HepG2 (cell line): ENCODE results near the gene PDHX. TPM values are rescaled to one million over a fixed set of nuclear protein-coding genes. Genes with fewer than 3 reads are reported as not detected.

ENCODE experiments used
- ATAC-seq: fragments of 200-7000 bp; cut with Tn5 transposase; 3 replicates; pipeline ENCODE4 v1.9.1; 2020; ENCODE audit warnings: mild to moderate bottlenecking, moderate library complexity
- BruUV-seq: library from RNA; stranded (reverse); fragments of 400-500 nt; replicated peaks from 2 replicates; lab custom pipeline; 2021; lab: Mats Ljungman, UMichigan
- CTCF ChIA-PET: fragments of 300-600 bp; formaldehyde crosslinking; extraction: SDS; loops from one replicate; lab custom pipeline; 2021; ENCODE audit warnings: low total read pairs, inconsistent platforms, low intra/inter-chr PET ratio; lab: Yijun Ruan, JAX
- POLR2A ChIA-PET: fragments of 350-600 bp; sonication (Branson Sonifier 250); formaldehyde crosslinking; loops from one replicate; lab custom pipeline; 2020; ENCODE audit warnings: antibody characterized with exemption, inconsistent platforms; lab: Yijun Ruan, JAX
- DNase-seq: peaks from one replicate; pipeline ENCODE4 v3.0.0-alpha.2; 2015; ENCODE audit warnings: low spot score
- FAIRE-seq: peaks from 3 replicates; lab custom pipeline; 2011; peaks lifted over from hg19 to GRCh38; lab: Jason Lieb, UNC
- H2AFZ ChIP-seq: one replicate; pipeline ENCODE4 v1.6.1; 2011; ENCODE audit warnings: low read length, inconsistent platforms
- H3K27ac ChIP-seq: fragments of 300-600 bp; 3 replicates; pipeline ENCODE4 v1.8.0; 2011; ENCODE audit warnings: mixed run types, mild to moderate bottlenecking, mixed read lengths, low read length, inconsistent platforms; ENCODE audit not compliant: insufficient read depth; ENCODE audit errors: extremely low read length
- H3K27me3 ChIP-seq, 2 experiments: fragments of 200-600 bp in 1 of 2; 2 replicates in 1 of 2; 3 replicates in 1 of 2; pipeline versions ENCODE4 v1.6.0 to v1.8.0; 2011; ENCODE audit warnings: low read length in 2 of 2, mild to moderate bottlenecking in 2 of 2, moderate library complexity in 2 of 2, inconsistent platforms in 1 of 2; ENCODE audit not compliant: insufficient read depth in 2 of 2, control insufficient read depth in 1 of 2
- H3K36me3 ChIP-seq, 2 experiments: fragments of 200-600 bp in 1 of 2; replicated peaks in 1 of 2; 2 replicates in 1 of 2; 3 replicates in 1 of 2; pipeline versions ENCODE4 v1.5.1 to v1.8.0; 2011; ENCODE audit warnings: low read length in 2 of 2, inconsistent platforms in 1 of 2; ENCODE audit not compliant: insufficient read depth in 2 of 2, control insufficient read depth in 1 of 2
- H3K4me1 ChIP-seq: 2 replicates; pipeline ENCODE4 v1.5.1; 2012; ENCODE audit warnings: low read length, inconsistent platforms; ENCODE audit not compliant: insufficient read depth
- H3K4me2 ChIP-seq: 2 replicates; pipeline ENCODE4 v1.6.0; 2011; ENCODE audit warnings: low read depth, low read length, inconsistent platforms
- H3K4me3 ChIP-seq, 3 experiments: fragments of 200-600 bp in 1 of 3; sonication (generic), shearing (Covaris generic) in 1 of 3; replicated peaks in 1 of 3; 2 replicates each; pipeline ENCODE4 v1.5.1; 2011 to 2016; ENCODE audit warnings: low read length in 3 of 3, inconsistent platforms in 2 of 3, low read depth in 2 of 3, mild to moderate bottlenecking in 2 of 3, control low read depth in 1 of 3, mixed read lengths in 1 of 3; ENCODE audit not compliant: insufficient read depth in 1 of 3
- H3K79me2 ChIP-seq: one replicate; pipeline ENCODE4 v1.6.1; 2011; ENCODE audit warnings: low read length, inconsistent platforms; ENCODE audit not compliant: insufficient read depth
- H3K9ac ChIP-seq: 2 replicates; pipeline ENCODE4 v1.6.0; 2011; ENCODE audit warnings: mild to moderate bottlenecking, low read depth, low read length, inconsistent platforms; ENCODE audit not compliant: insufficient read depth
- H3K9me3 ChIP-seq: 2 replicates; pipeline ENCODE4 v1.5.1; 2012; ENCODE audit warnings: mild to moderate bottlenecking, low read length
- H4K20me1 ChIP-seq: 2 replicates; pipeline ENCODE4 v1.6.0; 2011; ENCODE audit warnings: inconsistent platforms, mild to moderate bottlenecking, low read length, moderate library complexity; ENCODE audit not compliant: insufficient read depth
- ZBTB2 ChIP-seq: sonication (generic); formaldehyde crosslinking; IDR thresholded peaks from 2 replicates; pipeline ENCODE4 v1.8.0; 2022; ENCODE audit warnings: low read depth, missing genetic modification reagents
- ZNF484 ChIP-seq: sonication (generic); formaldehyde crosslinking; IDR thresholded peaks from 2 replicates; pipeline ENCODE4 v1.5.1; 2020; ENCODE audit warnings: mild to moderate bottlenecking, low read depth, missing genetic modification reagents, borderline replicate concordance
- ZNF543 ChIP-seq: sonication (generic); formaldehyde crosslinking; IDR thresholded peaks from 2 replicates; pipeline ENCODE4 v1.4.0; 2020; ENCODE audit warnings: mild to moderate bottlenecking, missing genetic modification reagents
- ZNF546 ChIP-seq: sonication (generic); formaldehyde crosslinking; conservative IDR thresholded peaks from 2 replicates; pipeline ENCODE4 v1.8.1; 2023; ENCODE audit warnings: mild to moderate bottlenecking, missing genetic modification reagents
- ZNF549 ChIP-seq: sonication (generic); formaldehyde crosslinking; IDR thresholded peaks from 2 replicates; pipeline ENCODE4 v1.5.0; 2020; ENCODE audit warnings: missing genetic modification reagents
- ZNF558 ChIP-seq: sonication (generic); formaldehyde crosslinking; IDR thresholded peaks from 2 replicates; pipeline ENCODE4 v1.9.0; 2022; ENCODE audit warnings: mild to moderate bottlenecking, missing genetic modification reagents, borderline replicate concordance
- ZNF609 ChIP-seq: sonication (generic); formaldehyde crosslinking; IDR thresholded peaks from 2 replicates; pipeline ENCODE4 v1.4.0; 2020; ENCODE audit warnings: mild to moderate bottlenecking, missing genetic modification reagents, borderline replicate concordance
- WGBS: methylation state at CpG from one replicate; pipeline ENCODE4 v1.1.6; 2017; ENCODE audit warnings: low lambda C conversion rate; 5-methylcytosine and 5-hydroxymethylcytosine counted together
- in situ Hi-C: cut with HindIII; loops from 2 replicates; pipeline ENCODE4 v1.10.0; 2017; ENCODE audit warnings: low pct_unique_long_range_greater_than_20kb; ENCODE audit not compliant: extremely low pct_ligation_motif_present
- intact Hi-C: fragments of 100-400 bp; cut with micrococcal nuclease; formaldehyde crosslinking; loops from one replicate; pipeline ENCODE4 v1.10.0; 2022; ENCODE audit not compliant: unreplicated experiment
- polyA plus RNA-seq, 8 experiments: library from polyadenylated mRNA; depleted of rRNA in 3 of 8; stranded (reverse) in 7 of 8; unstranded in 1 of 8; fragments of >200 nt; fragmentation: Illumina TruSeq in 4 of 8; extraction: Trizol in 4 of 8; gene quantifications; 2 replicates each; pipeline versions ENCODE4 v1.2.1 to v1.2.3, GENCODE V29; 2011 to 2016; ENCODE audit warnings: low read depth in 4 of 8, missing spikeins in 1 of 8, mixed read lengths in 1 of 8; ENCODE audit not compliant: insufficient read depth in 1 of 8
- total RNA-seq, 5 experiments: library from RNA; depleted of rRNA; stranded (reverse); fragments of >200 nt; fragmentation: Illumina TruSeq; extraction: Trizol; gene quantifications; 2 replicates each; pipeline ENCODE4 v1.2.3, GENCODE V29; 2016; ENCODE audit warnings: low read depth in 1 of 5

Gene PDHX
- total and polyA plus RNA-seq, 2 of the 13 experiments (the other 11 are each of a cell fraction or from before 2014, with no cell fraction given) = 41.0 to 73.8 TPM

GRCh38 chr11:34874202-34874601 lies 42.2 kb upstream of the PDHX start:
- no peak for ATAC-seq
- H3K9me3 ChIP-seq = no peaks in the 10 kb centered on the region
- no peaks in the 10 kb centered on the region for H3K79me2 ChIP-seq
- intact Hi-C loops (no loop called here), in situ Hi-C loops (no loop called here)
- no peak overlapping the region for H3K9ac ChIP-seq
- H4K20me1 ChIP-seq = no peaks in the 10 kb centered on the region
- TF ChIP-seq ZNF546 = no peak
- no peak for TF ChIP-seq ZNF558 (CRISPR knock-in tag)
- TF ChIP-seq ZBTB2 = no peak
- no peak for TF ChIP-seq ZNF609 (CRISPR knock-in tag)
- no peak for TF ChIP-seq ZNF549
- TF ChIP-seq ZNF543 (CRISPR knock-in tag) = no peak
- TF ChIP-seq ZNF484 (CRISPR knock-in tag) = no peak
- H3K4me1 ChIP-seq = no peaks in the 10 kb centered on the region
- 50% methylated on average over 4 of the region's 4 CpGs for WGBS
- BruUV-seq = no TSS peak
- no peak for FAIRE-seq
- no peak overlapping the region for H3K4me2 ChIP-seq
- H3K36me3 ChIP-seq = no peaks in the 10 kb centered on the region
- H3K4me3 ChIP-seq = no peak overlapping the region
- CTCF ChIA-PET = no interaction called here
- H3K27me3 ChIP-seq = no peaks in the 10 kb centered on the region; a peak in 1 of 5 replicates
- DNase-seq = no peak
- POLR2A ChIA-PET = no interaction called here
- H2AFZ ChIP-seq = no peak overlapping the region
- no peak overlapping the region for H3K27ac ChIP-seq
